Esophagus squamous epithelium (tissue), 5 donors: ENCODE measurements around the gene ODAD4. TPM values are rescaled to one million over a fixed set of nuclear protein-coding genes. Genes with fewer than 3 reads are reported as not detected.

Experiments
- DNase-seq: peaks from one replicate; lab custom pipeline; 2025; lab: John Stamatoyannopoulos, UW
- H3K27ac ChIP-seq, 4 donors: fragments of 200-600 bp; sonication (generic); one replicate each; pipeline ENCODE4 v1.5.1; 2016 to 2019; ENCODE audit warnings: mild to moderate bottlenecking in 1 of 4
- H3K27me3 ChIP-seq, 4 donors: fragments of 200-600 bp; sonication (generic); 1 replicate in 3 of 4; 2 replicates in 1 of 4; pipeline versions ENCODE4 v1.5.1 to v1.6.0; 2017 to 2021; ENCODE audit warnings: antibody characterized with exemption in 1 of 4
- H3K36me3 ChIP-seq, 3 donors: fragments of 200-600 bp; sonication (generic); one replicate each; pipeline ENCODE4 v1.5.1; 2016 to 2019
- H3K4me1 ChIP-seq, 3 donors: fragments of 200-600 bp; sonication (generic); one replicate each; pipeline ENCODE4 v1.5.1; 2017 to 2019
- H3K4me3 ChIP-seq, 4 donors: fragments of 200-600 bp; sonication (generic); 1 replicate in 3 of 4; 2 replicates in 1 of 4; pipeline ENCODE4 v1.5.1; 2016 to 2019; ENCODE audit warnings: mild to moderate bottlenecking in 2 of 4, moderate library complexity in 1 of 4
- H3K9me3 ChIP-seq, 3 donors: fragments of 200-600 bp; sonication (generic); one replicate each; pipeline ENCODE4 v1.5.1; 2016 to 2019
- CTCF ChIP-seq, 6 experiments: fragments of 450-650 bp in 4 of 6; fragments of 200-600 bp in 2 of 6; sonication (generic) in 2 of 6; IDR thresholded peaks; one replicate each; pipeline ENCODE4 v1.5.1; 2016 to 2019; ENCODE audit warnings: antibody characterized with exemption in 6 of 6, mild to moderate bottlenecking in 4 of 6, moderate library complexity in 4 of 6
- POLR2A ChIP-seq, 4 donors: fragments of 450-650 bp; IDR thresholded peaks; one replicate each; pipeline ENCODE4 v1.6.1; 2017; ENCODE audit warnings: antibody characterized with exemption in 4 of 4, mild to moderate bottlenecking in 4 of 4, moderate library complexity in 3 of 4
- WGBS, 2 donors: methylation state at CpG; one replicate each; pipeline ENCODE4 v1.1.5; 2018; 5-methylcytosine and 5-hydroxymethylcytosine counted together
- intact Hi-C: fragments of 100-400 bp; cut with DNase I; formaldehyde crosslinking; loops from one replicate; pipeline ENCODE4 v1.15.0; 2022
- total RNA-seq, 4 donors: library from RNA; depleted of rRNA; stranded (reverse); fragments of >200 nt; gene quantifications; one replicate each; pipeline ENCODE4 v1.1.0, GENCODE V29; 2016
- donor health status: DM: yes; HTN: yes; CAD: no.

ODAD4 gene
- total RNA-seq, 4 donors from 2014 or later, result 0.38 TPM; not detected in 3

GRCh38 chr17:41982026-41982760 lies 51.8 kb downstream of the ODAD4 start:
- WGBS, 2 donors, result 39 to 72% methylated on average over 12 to 14 of the region's 14 CpGs
- no peaks in the 10 kb centered on the region for H3K27me3 ChIP-seq
- no peak overlapping the region for H3K4me3 ChIP-seq
- peaks cover 10 to 99% (median 30%) of the 10 kb centered on the region in 3 donors for H3K36me3 ChIP-seq
- H3K9me3 ChIP-seq, result no peaks in the 10 kb centered on the region
- TF ChIP-seq POLR2A (IDR thresholded peaks at IDR 0.05) (no peak), CTCF (IDR thresholded peaks at IDR 0.05) (no peak)
- H3K4me1 ChIP-seq, result peaks cover 14 to 45% (median 20%) of the 10 kb centered on the region in 3 donors
- H3K27ac ChIP-seq, result peak overlapping the region in 3 of 4 donors; percentile 36 to 61 (median 54)
- DNase-seq, result no peak
- intact Hi-C loops, result no loop called here

GRCh38 chr17:41984454-41984853 lies 54.0 kb downstream of the ODAD4 start:
- H3K9me3 ChIP-seq, result no peaks in the 10 kb centered on the region
- H3K36me3 ChIP-seq, result peaks cover 14 to 99% (median 47%) of the 10 kb centered on the region in 3 donors
- TF ChIP-seq CTCF (IDR thresholded peaks at IDR 0.05), result no peak
- 97 to 98% methylated on average over 6 to 7 of the region's 8 CpGs for WGBS, 2 donors
- no peaks in the 10 kb centered on the region for H3K27me3 ChIP-seq
- intact Hi-C loops, result no loop called here
- no peak for DNase-seq
- peaks cover 0 to 25% (median 10%) of the 10 kb centered on the region in 3 donors for H3K4me1 ChIP-seq
- H3K4me3 ChIP-seq, result no peak overlapping the region
- H3K27ac ChIP-seq, result no peak overlapping the region

GRCh38 chr17:41985919-41986318 lies 55.5 kb downstream of the ODAD4 start:
- no peak overlapping the region for H3K4me3 ChIP-seq
- WGBS, 2 donors, result 94 to 97% methylated on average over 4 of the region's 8 CpGs

GRCh38 chr17:41986634-41987033 lies 56.2 kb downstream of the ODAD4 start:
- H3K27ac ChIP-seq, result no peak overlapping the region
- intact Hi-C loops, result no loop called here

More at GRCh38 chr17:41985919-41986318, 55.5 kb downstream of the ODAD4 start:
- no peak overlapping the region for H3K27ac ChIP-seq
- TF ChIP-seq CTCF (IDR thresholded peaks at IDR 0.05) (no peak), POLR2A (IDR thresholded peaks at IDR 0.05) (no peak)
- no peaks in the 10 kb centered on the region for H3K27me3 ChIP-seq
- no peak for DNase-seq
- H3K9me3 ChIP-seq, result no peaks in the 10 kb centered on the region
- peaks cover 16 to 100% (median 47%) of the 10 kb centered on the region in 3 donors for H3K36me3 ChIP-seq
- intact Hi-C loops, result no loop called here
- H3K4me1 ChIP-seq, result peaks cover 0 to 32% (median 10%) of the 10 kb centered on the region in 3 donors

More at GRCh38 chr17:41986634-41987033, 56.2 kb downstream of the ODAD4 start:
- no peak for DNase-seq
- TF ChIP-seq CTCF (IDR thresholded peaks at IDR 0.05) (no peak), POLR2A (IDR thresholded peaks at IDR 0.05) (no peak)
- H3K9me3 ChIP-seq, result no peaks in the 10 kb centered on the region
- H3K27me3 ChIP-seq, result no peaks in the 10 kb centered on the region
- 82 to 86% methylated on average over 1 of the region's 1 CpG for WGBS, 2 donors
- peaks cover 0 to 32% (median 10%) of the 10 kb centered on the region in 3 donors for H3K4me1 ChIP-seq
- no peak overlapping the region for H3K4me3 ChIP-seq
- H3K36me3 ChIP-seq, result peaks cover 16 to 100% (median 42%) of the 10 kb centered on the region in 3 donors
